CD4-positive, alpha-beta T cell treated with Interleukin-6 at 100 ng/mL for 8 hours (primary cell): ENCODE results near the gene ADAMTS2.

Experiments used
- DNase-seq: peaks from one replicate; pipeline ENCODE4 v3.0.0-alpha.2; 2020; ENCODE audit warnings: mixed read lengths, low spot score

ADAMTS2 gene

DNA sequence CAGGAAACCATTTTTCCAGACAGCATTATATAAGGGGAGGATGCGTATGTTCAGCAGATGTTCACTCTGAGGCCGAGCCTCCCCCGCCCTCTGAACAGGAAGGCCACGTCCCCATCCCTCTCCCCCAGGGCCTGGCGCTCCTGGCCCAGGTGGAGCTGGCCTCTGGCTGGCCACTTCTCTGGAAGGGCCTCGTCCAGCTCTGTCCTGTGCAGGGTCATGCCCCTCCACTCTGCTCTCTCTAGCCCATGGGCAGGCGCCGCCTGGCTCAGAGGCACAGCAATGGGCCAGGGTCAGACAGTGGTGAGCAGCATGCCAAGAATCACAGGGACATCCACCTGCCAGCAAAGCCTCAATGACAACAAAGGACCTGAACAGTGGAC, 34.2 kb downstream of the ADAMTS2 start:
- DNase-seq, result no peak

DNA sequence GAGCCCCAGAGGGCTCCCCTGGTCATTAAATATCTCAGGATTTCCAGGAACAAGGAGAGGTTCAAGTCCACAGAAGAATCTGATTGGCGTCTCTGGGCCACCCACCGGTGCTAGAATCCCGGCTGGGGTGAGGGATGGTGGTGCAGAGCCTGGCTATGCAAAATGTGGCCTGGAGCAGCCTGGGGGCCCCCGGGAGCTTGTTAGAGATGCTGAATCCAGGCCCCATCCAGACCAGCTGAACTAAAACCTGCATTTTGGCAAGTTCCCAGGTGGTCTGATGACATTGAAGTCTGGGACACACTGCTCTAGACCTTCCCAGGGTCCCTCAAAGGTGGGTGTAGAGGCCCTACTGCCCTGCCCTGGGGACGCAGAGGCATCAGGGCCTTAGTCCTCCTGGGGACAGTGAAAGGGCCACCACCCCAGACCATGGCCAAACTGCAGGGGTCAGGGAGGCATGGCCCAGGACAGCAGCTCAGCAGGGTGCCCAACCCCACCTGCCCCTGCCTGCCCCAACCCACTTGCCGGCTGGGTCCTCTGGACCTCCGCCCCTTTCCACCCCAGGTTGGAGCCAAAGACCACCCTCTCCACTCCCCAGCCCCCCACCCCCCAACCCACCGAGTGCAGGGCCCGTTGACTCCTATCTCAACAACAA, 34.7 kb downstream of the ADAMTS2 start:
- DNase-seq, result no peak

DNA sequence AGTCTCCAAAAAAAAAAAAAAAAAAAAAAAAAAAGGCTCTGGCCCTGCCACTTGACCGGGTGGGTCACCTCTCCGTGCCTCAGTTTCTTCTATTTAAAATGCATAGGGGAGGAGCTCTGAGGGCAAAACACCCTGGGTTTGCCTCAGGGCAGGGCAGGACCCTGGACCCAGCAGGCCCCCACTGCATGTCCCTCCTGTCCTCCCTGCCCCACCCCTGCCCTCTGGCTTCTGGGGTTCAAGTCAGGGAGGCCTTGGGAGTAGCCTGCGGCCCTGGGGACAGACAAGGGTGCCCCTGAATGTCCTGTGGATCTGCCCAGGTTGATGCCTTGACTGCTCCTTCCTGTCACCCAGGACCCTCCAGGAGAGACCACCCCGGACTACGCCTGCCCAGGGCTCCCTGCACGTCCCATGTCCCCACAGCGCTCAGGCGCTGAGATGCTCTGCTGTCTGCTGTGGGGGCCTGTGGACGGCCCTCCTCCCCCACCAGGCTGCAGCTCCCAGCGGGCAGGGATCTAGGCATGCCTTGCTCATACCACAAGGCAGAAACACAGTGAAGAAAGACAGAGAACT, 35.4 kb downstream of the ADAMTS2 start:
- DNase-seq, result no peak

DNA sequence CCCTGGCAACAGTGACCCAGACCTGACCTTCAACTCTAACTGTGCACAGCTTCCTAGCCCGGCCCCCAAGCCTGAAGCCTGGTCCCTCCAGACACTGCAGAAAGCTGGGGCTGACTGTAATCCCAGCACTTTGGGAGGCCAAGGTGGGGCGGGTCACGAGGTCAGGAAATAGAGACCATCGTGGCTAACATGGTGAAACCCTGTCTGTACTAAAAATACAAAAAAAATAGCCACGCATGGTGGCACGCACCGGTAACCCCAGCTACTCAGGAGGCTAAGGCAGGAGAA, 35.9 kb downstream of the ADAMTS2 start:
- no peak for DNase-seq

DNA sequence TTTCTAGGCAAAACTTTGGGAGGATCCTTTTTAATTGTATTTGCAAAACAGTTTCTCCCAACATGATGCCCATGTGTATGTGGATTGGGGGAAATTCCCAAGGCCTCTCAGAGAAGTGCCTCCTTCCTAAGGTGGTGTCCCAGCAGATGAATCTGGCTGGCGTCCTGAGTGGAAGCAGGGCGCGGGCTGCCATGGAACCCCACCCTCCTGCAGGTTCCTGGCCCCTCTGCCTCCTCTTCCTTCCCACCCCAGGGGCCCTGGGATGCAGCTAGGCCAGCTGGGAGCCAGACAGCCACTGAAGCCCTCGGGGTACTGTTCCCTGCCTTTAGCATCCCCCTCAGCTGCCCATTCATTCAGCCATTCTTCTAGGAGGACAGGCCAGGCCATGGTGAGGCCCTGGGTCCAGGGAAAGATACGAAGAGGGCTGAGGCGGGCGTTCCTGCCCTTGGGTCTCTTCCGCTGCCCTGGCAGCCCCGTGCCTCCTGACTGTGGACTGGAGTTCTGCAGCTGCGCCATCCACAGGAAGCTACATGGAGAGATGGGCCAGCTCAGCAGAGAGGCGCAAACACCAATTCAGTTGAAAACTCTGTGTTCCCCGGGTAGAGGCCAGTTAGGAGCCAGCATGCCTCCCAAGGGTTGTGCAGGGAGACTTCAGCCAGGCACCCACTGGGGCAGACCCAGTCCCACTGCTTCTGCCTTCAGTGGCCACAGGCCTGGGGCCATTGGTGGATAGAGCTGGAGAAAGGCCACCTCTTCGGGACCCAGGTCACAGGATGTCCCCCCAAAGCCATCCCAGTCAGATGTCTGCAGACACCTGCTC, 36.5 kb downstream of the ADAMTS2 start:
- DNase-seq, result no peak

DNA sequence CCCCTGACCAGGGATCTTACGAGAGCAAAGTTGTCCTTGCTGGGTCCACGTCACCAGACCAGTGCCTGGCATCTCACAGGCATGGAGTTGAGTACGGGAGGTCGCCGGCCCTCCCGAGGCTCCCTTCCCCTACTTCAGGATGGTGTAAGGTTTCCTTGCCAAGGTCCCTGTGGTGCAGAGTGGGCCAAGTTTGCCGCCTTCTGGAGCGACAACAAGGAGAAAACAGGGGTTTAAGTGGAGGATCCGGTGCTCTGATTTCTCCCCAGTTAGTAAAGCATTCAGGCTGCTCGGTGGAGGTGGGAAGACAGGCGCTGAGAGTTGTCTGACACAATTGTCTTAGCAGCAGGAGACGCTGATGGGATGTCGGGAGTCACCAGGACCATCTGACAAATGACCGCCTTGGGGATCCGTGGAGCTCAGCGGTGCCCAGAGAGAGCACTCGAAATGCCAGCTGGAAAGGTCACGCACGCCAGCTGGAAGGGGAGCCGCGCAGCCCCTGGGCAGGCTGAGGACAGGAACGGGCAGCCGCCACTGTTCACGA, 37.3 kb downstream of the ADAMTS2 start:
- DNase-seq, result no peak

DNA sequence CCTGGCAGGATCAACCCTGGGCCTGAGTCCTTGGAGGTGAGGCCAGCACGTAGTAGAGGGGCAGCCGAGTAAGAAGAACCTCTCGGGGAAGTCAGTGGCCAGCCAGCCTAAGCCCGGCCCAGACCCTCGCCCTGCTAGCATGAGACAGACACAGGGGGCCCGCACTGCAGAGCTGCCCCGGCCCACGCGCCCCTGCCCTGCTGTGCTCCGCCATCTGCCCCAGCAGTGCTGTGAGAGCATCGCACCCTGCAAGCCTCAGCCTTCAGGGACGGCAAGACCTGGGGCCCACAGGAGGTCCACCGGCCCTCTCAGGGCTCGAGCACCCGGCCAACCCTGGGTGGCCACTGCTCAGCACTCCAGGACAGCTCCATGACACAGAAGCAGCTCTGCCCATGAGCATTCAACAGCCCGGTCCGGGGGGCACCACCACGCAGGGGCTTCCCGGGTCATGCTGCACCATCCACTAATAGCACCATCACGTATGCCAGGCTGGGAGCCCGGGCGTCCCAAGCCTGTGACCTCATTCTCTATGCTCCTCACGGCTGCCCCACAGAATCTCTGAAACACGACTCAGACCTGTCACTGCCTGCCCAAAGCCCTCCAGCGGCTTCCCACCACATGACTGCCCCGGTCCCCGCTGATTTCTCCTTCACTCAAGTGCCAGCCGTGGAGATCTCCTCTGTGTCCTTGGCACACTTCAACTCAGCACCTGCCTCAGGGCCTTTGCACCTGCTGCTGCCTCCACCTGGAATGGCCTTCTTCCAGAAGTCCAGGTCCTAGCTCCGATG, 38.1 kb downstream of the ADAMTS2 start:
- DNase-seq, result no peak

DNA sequence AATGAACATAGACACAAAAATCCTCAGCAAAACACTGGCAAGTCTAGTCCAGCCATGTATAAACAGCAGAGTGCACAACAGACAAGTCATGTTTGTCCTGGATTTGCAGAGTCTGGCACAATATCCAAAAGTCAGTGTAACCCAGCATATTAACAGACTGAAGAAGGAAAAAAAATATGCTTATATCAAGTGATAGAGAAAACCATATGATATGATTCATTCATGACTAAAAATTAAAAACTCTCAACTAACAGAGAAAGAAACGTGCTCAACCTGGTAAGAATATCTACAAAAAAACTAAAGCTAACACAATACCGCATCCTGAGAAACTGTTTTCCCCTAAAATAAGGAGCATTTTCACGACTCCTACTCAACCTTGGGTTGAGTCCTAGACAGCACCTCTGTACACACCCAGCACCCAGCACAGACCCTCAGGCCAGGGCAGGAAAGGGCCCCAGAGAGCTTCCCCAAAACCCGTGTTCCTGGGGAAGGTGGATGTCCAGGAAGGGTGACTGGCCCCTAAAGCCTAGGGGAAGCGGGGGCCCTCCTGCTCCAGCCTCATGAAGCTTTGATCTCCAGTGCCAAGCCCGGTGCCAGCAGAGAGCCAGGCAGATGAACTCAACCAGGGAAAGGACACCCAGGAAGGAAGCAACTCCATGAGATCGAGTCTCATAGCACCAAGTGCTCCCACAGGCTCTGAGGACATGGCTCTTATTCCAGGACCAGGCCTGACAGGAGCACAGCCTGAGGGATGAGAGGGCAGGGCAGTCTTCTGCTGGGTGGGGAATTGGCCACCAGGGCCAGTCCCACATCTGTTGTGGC, 38.9 kb downstream of the ADAMTS2 start:
- no peak for DNase-seq

DNA sequence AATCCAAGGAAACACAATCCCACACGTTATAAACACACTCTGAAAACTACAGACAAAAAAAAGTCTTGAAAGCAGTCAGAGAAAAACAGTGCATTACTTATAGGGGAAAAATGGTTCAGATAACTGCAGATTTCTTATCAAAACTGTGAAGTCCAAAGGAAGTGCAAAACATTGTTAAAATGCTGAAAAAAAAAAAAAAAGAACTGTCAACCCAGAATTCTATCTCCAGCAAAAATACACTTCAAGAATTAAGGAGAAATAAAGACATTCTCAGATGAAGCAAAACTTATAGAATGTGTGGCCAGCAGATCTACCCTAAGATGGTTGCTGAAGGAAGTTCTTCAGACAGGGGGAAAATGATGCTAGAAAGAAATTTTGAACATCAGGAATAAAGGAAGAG, 40.4 kb downstream of the ADAMTS2 start:
- DNase-seq, result no peak

DNA sequence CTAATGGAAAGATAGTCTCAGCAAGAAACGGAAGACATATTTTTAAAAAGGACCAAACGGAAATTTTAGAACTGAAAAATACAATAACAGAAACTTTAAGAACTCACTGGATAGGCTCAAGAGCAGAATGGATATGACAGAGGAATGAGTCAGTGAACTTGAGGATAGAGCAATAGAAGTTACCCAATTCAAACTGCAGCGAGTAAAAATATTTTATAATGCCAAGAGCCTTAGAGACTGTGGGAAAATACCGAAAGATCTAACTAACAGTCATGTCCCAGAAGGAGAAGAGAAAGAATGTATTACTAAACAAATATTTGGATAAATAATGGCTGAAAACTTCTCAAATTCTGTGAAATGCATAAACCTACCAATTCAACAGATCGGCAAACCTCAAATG, 40.8 kb downstream of the ADAMTS2 start:
- no peak for DNase-seq

DNA sequence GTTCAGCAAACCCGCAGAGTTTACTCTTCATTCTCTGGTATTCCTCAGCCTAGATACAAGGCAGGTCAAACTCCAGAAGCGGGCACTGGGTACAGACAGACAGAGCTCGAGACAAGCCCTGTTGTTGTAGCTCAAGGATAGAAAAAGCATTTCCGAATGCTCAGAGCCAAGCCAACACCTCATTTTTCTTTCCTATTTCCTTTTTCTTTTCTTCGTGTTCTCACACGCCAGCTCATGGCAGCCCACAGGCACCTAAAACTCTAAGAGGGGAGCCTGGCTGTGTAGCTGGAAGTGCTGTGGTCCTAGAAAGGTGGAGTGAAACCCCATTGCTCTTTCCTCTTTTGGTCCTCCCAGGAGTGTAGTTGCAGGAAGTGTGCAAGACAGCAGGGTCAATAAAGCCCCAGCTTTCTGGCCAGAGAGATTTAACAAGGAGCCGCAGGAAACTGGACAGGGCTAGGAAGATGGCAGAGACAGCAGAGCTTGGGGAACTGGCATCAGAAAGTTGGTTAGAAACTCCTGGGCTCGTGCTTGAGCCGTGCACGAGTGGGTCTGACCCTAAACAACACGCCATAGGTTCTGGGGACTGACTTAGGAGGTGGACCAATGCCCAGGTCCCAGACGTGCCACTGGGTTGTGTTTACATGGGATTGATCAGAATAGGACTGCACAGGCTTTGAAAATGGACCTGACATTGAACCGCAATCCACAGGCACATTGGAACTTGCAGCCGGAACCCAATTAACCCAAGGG, 41.6 kb downstream of the ADAMTS2 start:
- no peak for DNase-seq

DNA sequence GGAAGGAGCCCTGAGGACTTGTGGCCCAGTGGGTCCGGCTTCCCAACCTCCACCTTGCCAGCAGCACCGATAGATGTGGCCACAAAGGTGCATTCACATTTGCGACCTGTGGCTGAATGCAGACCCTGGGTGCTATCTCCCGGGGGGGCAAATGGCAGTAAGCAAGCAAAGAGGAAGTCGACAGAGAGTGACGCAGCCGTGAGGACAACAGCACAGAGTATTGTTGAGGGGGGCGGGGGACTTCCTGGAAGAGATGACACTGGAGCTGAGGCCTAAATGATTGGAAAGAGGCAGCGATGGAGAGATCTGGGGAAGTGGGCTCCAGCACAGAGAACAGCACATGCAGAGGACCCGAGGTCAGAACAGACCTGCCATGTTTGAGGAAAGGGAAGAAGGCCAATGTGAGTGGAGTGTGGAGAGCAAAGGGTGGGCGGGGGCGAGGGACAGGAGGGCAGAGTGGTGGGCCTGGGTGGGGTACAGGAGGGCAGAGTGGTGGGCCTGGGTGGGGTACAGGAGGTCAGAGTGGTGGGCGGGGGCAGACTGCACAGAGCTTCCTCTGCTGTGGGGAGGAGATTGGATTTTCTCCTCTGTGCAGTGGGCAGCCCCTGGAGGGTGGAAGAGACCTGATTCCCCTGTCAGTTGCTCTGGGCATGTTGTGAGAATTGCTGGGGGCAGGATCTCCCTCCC, 42.6 kb downstream of the ADAMTS2 start:
- no peak for DNase-seq

DNA sequence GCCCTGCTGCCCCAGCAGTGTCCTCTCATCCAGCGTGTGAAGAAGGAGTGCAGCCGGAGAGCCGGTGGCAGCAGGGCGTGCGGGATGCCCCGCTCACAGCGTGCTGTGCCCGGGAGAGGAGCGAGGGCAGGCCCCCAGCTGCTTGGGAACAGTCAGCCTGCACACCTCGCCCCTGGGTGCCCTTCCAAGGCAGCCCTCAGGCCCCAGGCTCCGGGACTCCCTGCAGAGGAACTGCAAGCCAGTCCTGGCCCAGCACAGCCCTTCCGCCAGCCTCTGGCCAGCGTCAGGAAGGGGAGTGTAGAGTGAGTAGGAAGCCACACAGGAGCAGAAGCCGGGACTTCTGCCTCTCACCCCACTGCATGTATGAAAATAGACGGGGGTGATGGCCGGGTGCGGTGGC, 43.5 kb downstream of the ADAMTS2 start:
- no peak for DNase-seq

DNA sequence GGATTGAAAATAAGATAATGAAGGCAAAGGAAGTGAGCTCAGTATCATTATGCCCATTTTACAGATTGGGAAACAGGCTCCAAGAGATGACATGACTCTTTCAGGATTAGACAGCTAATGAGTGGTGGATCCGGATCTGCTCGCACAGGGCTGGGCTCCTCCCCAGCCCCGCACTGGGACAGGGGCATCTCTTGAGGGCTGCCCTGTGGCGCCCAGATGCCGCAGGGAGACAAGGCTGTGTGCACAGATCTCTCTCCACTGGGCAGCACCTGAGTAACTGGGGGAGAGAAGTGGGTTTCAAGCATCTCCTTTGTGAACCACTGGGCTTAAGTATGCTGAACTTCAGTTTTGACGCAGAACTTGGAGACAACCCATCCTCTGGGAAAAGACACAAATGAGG, 43.9 kb downstream of the ADAMTS2 start:
- DNase-seq, result no peak

DNA sequence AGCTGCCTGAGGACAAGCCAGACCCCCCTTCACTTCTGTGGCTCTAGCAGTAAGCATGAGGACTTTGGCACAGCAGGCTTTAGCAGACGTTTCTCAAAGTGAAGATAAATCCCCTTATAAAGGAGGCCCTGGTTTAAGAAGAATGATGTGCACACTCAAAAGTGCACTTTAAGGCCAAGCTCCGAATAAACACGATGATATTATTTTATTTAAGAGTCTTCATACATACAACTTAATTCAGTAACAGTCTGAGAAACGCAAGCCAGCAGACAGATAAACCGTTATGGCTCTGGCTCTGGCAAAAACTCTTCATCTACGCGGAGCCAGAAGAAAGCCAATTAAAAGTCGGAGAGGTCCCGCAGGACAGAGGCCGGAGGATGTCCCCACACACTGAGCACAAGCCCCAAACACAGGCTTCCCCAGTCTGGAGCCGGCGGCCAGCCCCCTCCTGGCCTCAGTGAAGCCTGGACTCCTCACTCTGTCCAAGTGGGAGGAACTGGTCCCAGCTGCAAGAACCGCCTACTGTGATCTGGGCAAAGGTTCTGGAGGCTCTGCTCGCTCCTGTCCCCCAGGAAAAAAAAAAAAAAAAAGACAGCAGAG, 44.6 kb downstream of the ADAMTS2 start:
- DNase-seq, result no peak

DNA sequence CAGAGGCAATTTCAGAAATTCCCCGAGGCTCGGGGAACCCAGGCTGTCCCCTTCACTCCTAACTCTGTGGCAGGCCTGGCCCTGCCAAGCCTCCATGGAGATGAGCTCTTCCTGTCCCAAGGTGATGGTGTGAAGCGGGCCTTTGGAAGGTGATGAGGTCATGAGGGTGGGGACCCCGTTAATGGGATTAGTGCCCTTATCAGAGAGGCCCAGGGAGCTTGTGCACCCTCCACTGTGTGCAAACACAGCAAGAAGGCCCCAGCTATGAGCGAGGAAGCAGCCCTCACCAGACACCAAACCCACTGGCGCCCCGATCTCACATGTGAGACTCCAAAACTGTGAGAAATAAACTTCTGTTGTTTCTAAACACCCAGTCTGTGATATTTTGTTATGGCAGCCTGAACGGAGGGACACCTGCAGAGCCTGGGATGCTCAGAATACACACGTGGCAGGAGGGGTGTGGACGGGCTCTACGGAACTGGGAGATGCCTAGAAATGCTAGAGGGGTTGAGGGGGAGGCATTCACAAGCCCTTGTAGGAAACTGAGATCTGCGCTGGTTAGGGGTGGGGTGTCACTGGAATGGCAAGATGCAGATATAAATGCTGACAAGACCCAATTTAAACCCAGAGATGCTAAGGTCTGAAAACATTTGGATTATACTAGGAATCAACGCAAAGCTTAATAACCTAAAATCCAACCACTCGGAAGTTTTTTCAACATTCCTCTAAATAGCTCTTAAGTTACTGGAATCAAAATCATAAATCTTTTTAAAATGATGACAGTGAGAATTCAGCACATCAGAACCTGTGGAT, 46.9 kb downstream of the ADAMTS2 start:
- DNase-seq, result no peak

DNA sequence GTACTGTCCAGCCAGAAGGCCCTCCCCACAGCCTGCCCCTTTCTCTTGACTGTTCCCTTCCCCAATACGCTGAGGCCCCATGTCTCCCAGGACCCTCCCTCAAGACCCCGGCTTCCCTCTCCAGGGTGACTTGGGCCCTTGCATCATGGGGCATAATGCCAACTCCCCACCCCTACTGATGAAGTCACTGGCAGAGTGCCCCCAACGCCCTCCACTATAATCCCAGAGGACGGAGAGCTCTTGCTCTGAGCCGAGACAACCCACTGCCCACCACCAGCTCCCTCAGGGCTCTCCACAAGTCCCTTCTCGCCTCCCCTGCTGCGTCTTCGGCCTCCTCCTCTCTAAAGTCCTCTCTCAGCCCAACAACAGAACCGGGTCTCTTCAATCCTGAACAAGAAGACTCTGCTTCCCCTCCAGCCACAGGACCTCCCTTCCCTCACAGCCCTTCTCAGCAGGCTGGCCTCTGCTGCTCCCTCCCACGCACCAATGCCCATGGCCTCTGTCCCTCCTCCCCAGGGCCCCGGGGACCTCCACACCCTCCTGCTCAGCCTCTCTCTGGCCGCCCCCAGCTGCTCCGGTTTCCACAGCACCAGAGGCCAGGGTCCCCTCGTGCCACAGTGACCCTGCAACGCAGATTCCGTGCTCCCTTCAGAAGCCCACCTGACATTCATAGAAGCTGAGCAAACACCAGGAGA, 47.6 kb downstream of the ADAMTS2 start:
- DNase-seq, result no peak

DNA sequence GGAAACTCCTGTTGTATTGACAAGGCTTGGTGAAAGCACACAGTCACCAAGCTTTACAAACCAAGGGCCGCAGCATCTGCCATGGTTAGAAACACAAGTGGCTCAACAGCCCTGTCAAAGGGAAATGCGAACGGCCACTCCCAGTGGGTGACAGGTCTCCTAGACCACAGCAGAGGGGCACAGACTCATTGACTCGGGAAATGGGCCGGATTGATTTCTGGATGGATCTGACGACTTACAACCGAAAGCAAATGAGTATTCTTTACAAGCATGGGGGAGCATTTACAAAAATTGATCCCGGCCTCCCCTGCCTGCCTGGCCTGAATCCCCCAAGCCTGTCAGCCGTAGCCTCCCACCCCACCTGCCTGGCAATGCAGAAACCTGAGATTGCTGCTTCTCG, 48.2 kb downstream of the ADAMTS2 start:
- no peak for DNase-seq
